CD4-positive, alpha-beta T cell treated with Interleukin-10 for 1 hour (primary cell): Measurements from ENCODE around the gene OSBPL1A.

Experiments used
- DNase-seq: peaks from one replicate; pipeline ENCODE4 v3.0.0-alpha.2; 2020

The OSBPL1A gene

GRCh38 chr18:24209558-24209957 lies 188.1 kb downstream of the OSBPL1A start:
- DNase-seq: no peak

- DNase-seq: no peak
Observed at GRCh38 chr18:24208270-24209035, 189.2 kb downstream of the OSBPL1A start.

GRCh38 chr18:24204904-24205303 lies 192.7 kb downstream of the OSBPL1A start:
- DNase-seq: no peak

GRCh38 chr18:24201699-24202687 lies 195.6 kb downstream of the OSBPL1A start:
- no peak for DNase-seq

GRCh38 chr18:24200494-24201290 lies 196.9 kb downstream of the OSBPL1A start:
- DNase-seq: no peak

GRCh38 chr18:24199372-24199962 lies 198.2 kb downstream of the OSBPL1A start:
- DNase-seq: no peak

- no peak for DNase-seq
Observed at GRCh38 chr18:24198461-24198860, 199.2 kb downstream of the OSBPL1A start.

- no peak for DNase-seq
Observed at GRCh38 chr18:24197412-24197811, 200.2 kb downstream of the OSBPL1A start.

GRCh38 chr18:24196764-24197163 lies 200.9 kb downstream of the OSBPL1A start:
- DNase-seq: no peak

- no peak for DNase-seq
Observed at GRCh38 chr18:24195296-24196053, 202.1 kb downstream of the OSBPL1A start.

- DNase-seq: no peak
Observed at GRCh38 chr18:24190590-24190989, 207.0 kb downstream of the OSBPL1A start.

GRCh38 chr18:24189664-24190346 lies 207.8 kb downstream of the OSBPL1A start:
- DNase-seq: no peak

GRCh38 chr18:24189007-24189528 lies 208.6 kb downstream of the OSBPL1A start:
- no peak for DNase-seq

GRCh38 chr18:24188120-24188519 lies 209.5 kb downstream of the OSBPL1A start:
- no peak for DNase-seq

- DNase-seq: no peak
Observed at GRCh38 chr18:24187689-24188088, 209.9 kb downstream of the OSBPL1A start.

GRCh38 chr18:24187049-24187448 lies 210.6 kb downstream of the OSBPL1A start:
- no peak for DNase-seq

GRCh38 chr18:24185805-24186204 lies 211.8 kb downstream of the OSBPL1A start:
- no peak for DNase-seq

- DNase-seq: no peak
Observed at GRCh38 chr18:24181806-24182205, 215.8 kb downstream of the OSBPL1A start.

- DNase-seq: no peak
Observed at GRCh38 chr18:24180048-24180447, 217.6 kb downstream of the OSBPL1A start.

- DNase-seq: no peak
Observed at GRCh38 chr18:24177499-24178133, 220.0 kb downstream of the OSBPL1A start.
